K562 (cell line): ENCODE data around the gene TBC1D3B. TPM values are rescaled to one million over a fixed set of nuclear protein-coding genes. Genes with fewer than 3 reads are reported as not detected.

ENCODE experiments used
- ATAC-seq: fragments of 200-7000 bp; cut with Tn5 transposase; 3 replicates; pipeline ENCODE4 v1.9.1; 2020; ENCODE audit warnings: moderate library complexity
- BruUV-seq: library from RNA; stranded (reverse); fragments of 400-500 nt; replicated peaks from 2 replicates; lab custom pipeline; 2021; lab: Mats Ljungman, UMichigan
- CTCF ChIA-PET: fragments of 300-600 bp; formaldehyde crosslinking; extraction: SDS; loops from one replicate; lab custom pipeline; 2021; ENCODE audit warnings: low intra/inter-chr PET ratio; lab: Yijun Ruan, JAX
- POLR2A ChIA-PET: fragments of 300-600, 350-650 bp; sonication (Branson Sonifier 250); formaldehyde crosslinking; extraction: SDS; loops from one replicate; lab custom pipeline; 2021; ENCODE audit warnings: antibody characterized with exemption, inconsistent platforms; lab: Yijun Ruan, JAX
- DNase-seq, 4 experiments: peaks; one replicate each; pipeline versions ENCODE4 v3.0.0 to v3.0.0-alpha.2; 2011 to 2018; ENCODE audit warnings: low spot score in 3 of 4, mixed read lengths in 3 of 4; ENCODE audit errors: extremely low read depth in 1 of 4
- FAIRE-seq: peaks from 2 replicates; lab custom pipeline; 2011; peaks lifted over from hg19 to GRCh38; lab: Jason Lieb, UNC
- H2AFZ ChIP-seq: 2 replicates; pipeline ENCODE4 v1.6.0; 2011; ENCODE audit warnings: low read depth, low read length, control low read depth, inconsistent platforms
- H3K27ac ChIP-seq: fragments of 200-600 bp; 3 replicates; pipeline ENCODE4 v1.8.0; 2011; ENCODE audit warnings: low read depth, mild to moderate bottlenecking, control low read depth, inconsistent platforms, low read length, moderate library complexity, mixed read lengths; ENCODE audit errors: extremely low read depth
- H3K27me3 ChIP-seq, 2 experiments: fragments of 300-600 bp in 1 of 2; 2 replicates in 1 of 2; 3 replicates in 1 of 2; pipeline versions ENCODE4 v1.6.0 to v1.8.0; 2011; ENCODE audit warnings: inconsistent platforms in 2 of 2, low read length in 2 of 2, mild to moderate bottlenecking in 1 of 2, mixed read lengths in 1 of 2, moderate library complexity in 1 of 2; ENCODE audit not compliant: control insufficient read depth in 2 of 2, insufficient read depth in 2 of 2
- H3K36me3 ChIP-seq: fragments of 300-600 bp; 3 replicates; pipeline ENCODE4 v1.8.0; 2011; ENCODE audit warnings: mild to moderate bottlenecking, low read length, inconsistent platforms; ENCODE audit not compliant: control insufficient read depth, insufficient read depth
- H3K4me1 ChIP-seq, 2 experiments: fragments of 200-600 bp in 1 of 2; replicated peaks in 1 of 2; 2 replicates in 1 of 2; 3 replicates in 1 of 2; pipeline versions ENCODE4 v1.5.1 to v1.8.0; 2011; ENCODE audit warnings: inconsistent platforms in 2 of 2, low read length in 2 of 2, mild to moderate bottlenecking in 1 of 2, mixed read lengths in 1 of 2, moderate library complexity in 1 of 2; ENCODE audit not compliant: control insufficient read depth in 2 of 2, insufficient read depth in 2 of 2
- H3K4me2 ChIP-seq: 2 replicates; pipeline ENCODE4 v1.6.1; 2011; ENCODE audit warnings: low read length, control low read depth, inconsistent platforms, mixed read lengths; ENCODE audit not compliant: insufficient read depth
- H3K4me3 ChIP-seq: fragments of 200-600 bp; sonication (generic), shearing (Covaris generic); 2 replicates; pipeline ENCODE4 v1.5.1; 2016; ENCODE audit warnings: control low read depth, inconsistent platforms
- H3K79me2 ChIP-seq: fragments of 200-600 bp; 3 replicates; pipeline ENCODE4 v1.8.0; 2011; ENCODE audit warnings: low read length, inconsistent platforms; ENCODE audit not compliant: control insufficient read depth, insufficient read depth
- H3K9ac ChIP-seq, 2 experiments: 2 replicates each; pipeline versions ENCODE4 v1.6.0 to v1.6.1; 2011; ENCODE audit warnings: low read depth in 2 of 2, low read length in 2 of 2, control low read depth in 1 of 2, inconsistent platforms in 1 of 2, mild to moderate bottlenecking in 1 of 2, mixed read lengths in 1 of 2; ENCODE audit not compliant: insufficient read depth in 1 of 2
- H3K9me1 ChIP-seq: one replicate; pipeline ENCODE4 v1.6.0; 2011; ENCODE audit warnings: inconsistent platforms, mild to moderate bottlenecking, low read length, moderate library complexity; ENCODE audit not compliant: control insufficient read depth, insufficient read depth
- H3K9me3 ChIP-seq: replicated peaks from 2 replicates; pipeline ENCODE4 v1.5.1; 2011; ENCODE audit warnings: low read depth, low read length, inconsistent platforms; ENCODE audit not compliant: control insufficient read depth, insufficient read depth
- H4K20me1 ChIP-seq: replicated peaks from 2 replicates; pipeline ENCODE4 v1.6.1; 2011; ENCODE audit warnings: low read length, inconsistent platforms, mixed read lengths; ENCODE audit not compliant: control insufficient read depth, insufficient read depth
- CBX5 ChIP-seq: IDR thresholded peaks from 2 replicates; pipeline ENCODE4 v1.6.1; 2014; ENCODE audit warnings: low read depth, borderline replicate concordance
- CHCHD3 ChIP-seq: fragments of 250-450 bp; sonication (Bioruptor Pico); IDR thresholded peaks from 2 replicates; pipeline ENCODE4 v2.1.2; 2022; ENCODE audit warnings: mild to moderate bottlenecking
- ETV6 ChIP-seq, 3 experiments: fragments of 150-350 bp in 1 of 3; sonication (generic) in 1 of 3; formaldehyde crosslinking in 1 of 3; IDR thresholded peaks; 2 replicates each; pipeline versions ENCODE4 v1.6.1 to v1.8.0; 2014 to 2022; ENCODE audit warnings: borderline replicate concordance in 2 of 3, low read depth in 2 of 3, antibody characterized with exemption in 1 of 3, low read length in 1 of 3, mild to moderate bottlenecking in 1 of 3, missing genetic modification reagents in 1 of 3
- L3MBTL2 ChIP-seq: fragments of 450-650 bp; IDR thresholded peaks from 2 replicates; pipeline ENCODE4 v1.6.1; 2016; ENCODE audit warnings: mild to moderate bottlenecking, moderate library complexity
- MAFF ChIP-seq: IDR thresholded peaks from 2 replicates; pipeline ENCODE4 v1.6.1; 2012; ENCODE audit warnings: low read length, improper control_type of control experiment
- NR2C2 ChIP-seq, 2 experiments: fragments of 200-800 bp in 1 of 2; sonication (Bioruptor generic) in 1 of 2; sonication (generic) in 1 of 2; formaldehyde crosslinking in 1 of 2; IDR thresholded peaks; 2 replicates each; pipeline versions ENCODE4 v1.6.1 to v1.8.0; 2016 to 2022; ENCODE audit warnings: mild to moderate bottlenecking in 1 of 2, missing compliant biosample characterization in 1 of 2, missing genetic modification characterization in 1 of 2, missing genetic modification reagents in 1 of 2
- SMAD3 ChIP-seq: fragments of 450-650 bp; formaldehyde crosslinking; conservative IDR thresholded peaks from 2 replicates; pipeline ENCODE4 v1.4.0; 2020; ENCODE audit warnings: mild to moderate bottlenecking
- TRIM28 ChIP-seq: fragments of 450-650 bp; IDR thresholded peaks from 2 replicates; pipeline ENCODE4 v1.6.1; 2017
- ZC3H11A ChIP-seq: IDR thresholded peaks from 2 replicates; pipeline ENCODE4 v1.6.1; 2012; ENCODE audit warnings: low read depth, low read length, improper control_type of control experiment
- ZNF184 ChIP-seq: sonication (generic); formaldehyde crosslinking; IDR thresholded peaks from 2 replicates; pipeline ENCODE4 v1.5.0; 2020; ENCODE audit warnings: missing genetic modification reagents
- WGBS: fragments of 100-300 bp; shearing (Covaris generic); methylation state at CpG from one replicate; pipeline ENCODE4 v1.1.6; 2016; ENCODE audit warnings: low coverage, mixed read lengths; ENCODE audit not compliant: insufficient coverage; ENCODE audit errors: missing lambda C conversion rate; 5-methylcytosine and 5-hydroxymethylcytosine counted together
- in situ Hi-C: fragments of 300-500 bp; cut with MboI; formaldehyde crosslinking; loops from 4 replicates; pipeline ENCODE4 v1.15.0; 2018; ENCODE audit warnings: inconsistent platforms, mixed read lengths
- intact Hi-C: fragments of 100-400 bp; cut with micrococcal nuclease; formaldehyde crosslinking; loops from 2 replicates; pipeline ENCODE4 v1.14.2; 2022
- polyA plus RNA-seq, 8 experiments: library from polyadenylated mRNA; depleted of rRNA in 4 of 8; stranded (reverse) in 5 of 8; unstranded in 3 of 8; fragments of >200 nt; fragmentation: Nextera tagmentation in 2 of 8; fragmentation: Illumina TruSeq in 1 of 8; extraction: Ambion mirVana in 2 of 8; extraction: Trizol in 1 of 8; gene quantifications; 2 replicates each; pipeline versions ENCODE4 v1.2.1 to v1.2.3, GENCODE V29; 2011 to 2014; ENCODE audit warnings: inconsistent platforms in 1 of 8, missing spikeins in 1 of 8
- total RNA-seq, 7 experiments: library from RNA; depleted of rRNA in 6 of 7; stranded (reverse); fragments of >200 nt in 6 of 7; fragmentation: Illumina TruSeq in 2 of 7; extraction: Trizol in 2 of 7; gene quantifications; 2 replicates each; pipeline versions ENCODE4 v1.2.1 to v1.2.3, GENCODE V29; 2011 to 2021; ENCODE audit warnings: low replicate concordance in 1 of 7
- TF ChIP-seq, protein P1 (sequence below): sonication (generic); formaldehyde crosslinking; IDR thresholded peaks from 2 replicates; pipeline ENCODE4 v1.9.0; 2022; ENCODE audit warnings: mild to moderate bottlenecking, missing genetic modification reagents
- TF ChIP-seq, protein P2 (sequence below): fragments of 150-350 bp; IDR thresholded peaks from 2 replicates; pipeline ENCODE4 v1.6.1; 2014; ENCODE audit warnings: low read depth, mild to moderate bottlenecking, low read length, borderline replicate concordance
- TF ChIP-seq, protein P3 (sequence below): IDR thresholded peaks from 2 replicates; pipeline ENCODE4 v1.6.1; 2012; ENCODE audit warnings: low read depth, low read length, improper control_type of control experiment, borderline replicate concordance

TBC1D3B gene
- total and polyA plus RNA-seq, 9 of the 15 experiments (the other 6 are each of a cell fraction or from before 2014, with no cell fraction given): 0.29 to 0.60 TPM; not detected in 7

DNA sequence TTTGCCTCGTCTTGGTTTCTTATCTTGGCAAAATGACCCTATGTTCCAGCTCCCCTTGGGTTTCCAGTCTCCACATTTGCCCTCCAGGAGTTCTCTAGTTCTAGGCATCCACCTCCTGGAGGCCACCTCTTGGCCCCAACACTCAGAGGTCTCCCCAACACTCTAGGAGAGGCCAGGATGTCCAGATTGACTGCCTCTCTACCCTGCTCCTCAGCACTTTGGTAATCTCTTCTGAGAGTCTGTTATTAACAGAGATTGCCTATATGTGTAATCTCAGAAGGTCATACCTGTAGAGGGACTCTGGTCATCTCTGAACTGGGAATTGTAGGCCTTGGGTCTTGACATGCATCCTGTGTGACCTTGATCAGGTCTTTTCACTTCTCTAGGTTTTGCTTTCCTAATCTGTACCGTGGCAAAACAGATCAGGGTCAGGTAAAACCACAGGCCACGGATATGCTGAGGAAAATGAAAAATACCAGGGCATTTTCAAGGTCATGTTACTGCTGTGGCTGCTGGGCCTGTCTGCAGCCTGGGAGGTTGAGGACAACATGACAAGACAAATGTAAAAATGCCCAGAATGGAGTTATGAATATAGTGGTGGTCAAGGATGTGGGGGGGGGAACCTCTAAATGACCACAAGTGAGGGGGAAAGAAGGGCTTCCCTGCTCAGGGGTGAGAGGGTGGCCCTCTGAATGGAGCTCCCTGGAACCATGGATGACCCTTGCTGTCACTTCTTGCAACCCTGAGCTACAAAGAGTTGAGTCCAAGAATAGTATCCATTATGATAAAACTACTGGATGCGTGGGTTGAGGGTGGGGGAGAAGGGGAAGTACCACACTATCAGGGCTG, 29.4 kb upstream of the TBC1D3B start (continued):
- TF ChIP-seq ZC3H11A (no peak), ZNF184 (CRISPR knock-in tag) (no peak)
- TF ChIP-seq, all 486 proteins: peak for 1

DNA sequence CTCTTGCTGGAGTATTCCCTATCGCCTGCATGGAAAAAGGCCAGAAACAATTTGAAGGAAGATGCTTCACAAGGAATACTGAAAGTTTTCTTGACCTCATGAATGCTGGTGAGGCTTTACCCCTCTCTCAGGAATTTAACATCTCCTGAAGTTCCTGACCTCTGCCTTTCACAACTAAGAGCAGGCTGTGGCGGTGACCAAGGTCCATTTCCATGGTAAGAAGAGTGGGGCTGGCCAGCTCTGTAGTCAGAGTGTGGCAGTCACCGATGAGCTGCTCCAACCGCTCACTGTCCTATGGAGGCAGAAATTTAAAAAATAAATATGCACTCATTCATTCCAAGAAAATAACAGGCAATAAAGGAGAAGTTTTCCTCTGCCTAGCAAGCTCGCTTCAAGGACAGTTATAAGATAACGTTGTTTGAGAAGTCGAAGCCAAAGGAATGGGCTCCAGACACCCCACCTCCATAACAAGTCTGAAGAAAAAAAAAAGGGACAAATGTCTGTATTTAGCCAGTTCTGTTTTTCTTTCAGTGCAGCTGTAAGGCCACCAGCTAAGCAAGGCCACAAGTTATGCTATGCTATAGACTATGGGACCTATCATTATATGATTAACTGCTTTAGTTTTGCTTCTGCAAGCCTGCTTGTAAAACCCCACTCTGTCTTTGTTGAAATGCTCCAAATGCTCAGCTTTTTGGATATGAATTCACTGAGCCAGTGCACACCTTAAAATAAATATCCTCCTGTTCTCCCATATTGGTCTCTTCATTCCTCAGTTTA, 28.5 kb upstream of the TBC1D3B start:
- Histone ChIP-seq H4K20me1 (no peaks in the 10 kb centered on the region), H3K4me2 (no peak overlapping the region), H3K36me3 (no peaks in the 10 kb centered on the region), H3K79me2 (no peaks in the 10 kb centered on the region), H3K9me1 (no peaks in the 10 kb centered on the region), H3K9ac (no peak overlapping the region), H3K9me3 (no peaks in the 10 kb centered on the region), H3K4me3 (no peak overlapping the region), H3K27me3 (peaks cover 0 to 6% of the 10 kb centered on the region in 2 experiments; a peak in 2 of 5 replicates), H3K27ac (no peak overlapping the region), H2AFZ (no peak overlapping the region), H3K4me1 (no peaks in the 10 kb centered on the region; a peak in 1 of 5 replicates)
- intact Hi-C loops: no loop called here
- FAIRE-seq (no peak), DNase-seq (no peak), ATAC-seq (no peak)
- in situ Hi-C loops: loop anchor here (25.0 kb wide), 2 partner anchors 157 to 1957 kb away; no protein-coding TSS in a partner anchor
- WGBS: 13% methylated on average over 7 of the region's 7 CpGs
- ChIA-PET CTCF (no interaction called here), POLR2A (no interaction called here)
- BruUV-seq: no TSS peak
- TF ChIP-seq SMAD3 (CRISPR knock-in tag) (no peak), TRIM28 (no peak), NR2C2 (CRISPR knock-in tag; IDR thresholded peaks at IDR 0.05) (no peak), NR2C2 (tag; IDR thresholded peaks at IDR 0.05) (no peak), CBX5 (no peak), L3MBTL2 (no peak), CHCHD3 (CRISPR knock-in tag) (no peak), ETV6 (IDR thresholded peaks at IDR 0.05; ENCODE audit: borderline replicate concordance in 1 of 2, low read depth in 2 of 2, low read length in 1 of 2) (no peak), ETV6 (CRISPR knock-in tag; IDR thresholded peaks at IDR 0.05; ENCODE audit: borderline replicate concordance) (no peak), MAFF (no peak)
- TF ChIP-seq, protein P1, sequence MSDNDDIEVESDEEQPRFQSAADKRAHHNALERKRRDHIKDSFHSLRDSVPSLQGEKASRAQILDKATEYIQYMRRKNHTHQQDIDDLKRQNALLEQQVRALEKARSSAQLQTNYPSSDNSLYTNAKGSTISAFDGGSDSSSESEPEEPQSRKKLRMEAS (CRISPR knock-in tag): no peak
- TF ChIP-seq, protein P2, sequence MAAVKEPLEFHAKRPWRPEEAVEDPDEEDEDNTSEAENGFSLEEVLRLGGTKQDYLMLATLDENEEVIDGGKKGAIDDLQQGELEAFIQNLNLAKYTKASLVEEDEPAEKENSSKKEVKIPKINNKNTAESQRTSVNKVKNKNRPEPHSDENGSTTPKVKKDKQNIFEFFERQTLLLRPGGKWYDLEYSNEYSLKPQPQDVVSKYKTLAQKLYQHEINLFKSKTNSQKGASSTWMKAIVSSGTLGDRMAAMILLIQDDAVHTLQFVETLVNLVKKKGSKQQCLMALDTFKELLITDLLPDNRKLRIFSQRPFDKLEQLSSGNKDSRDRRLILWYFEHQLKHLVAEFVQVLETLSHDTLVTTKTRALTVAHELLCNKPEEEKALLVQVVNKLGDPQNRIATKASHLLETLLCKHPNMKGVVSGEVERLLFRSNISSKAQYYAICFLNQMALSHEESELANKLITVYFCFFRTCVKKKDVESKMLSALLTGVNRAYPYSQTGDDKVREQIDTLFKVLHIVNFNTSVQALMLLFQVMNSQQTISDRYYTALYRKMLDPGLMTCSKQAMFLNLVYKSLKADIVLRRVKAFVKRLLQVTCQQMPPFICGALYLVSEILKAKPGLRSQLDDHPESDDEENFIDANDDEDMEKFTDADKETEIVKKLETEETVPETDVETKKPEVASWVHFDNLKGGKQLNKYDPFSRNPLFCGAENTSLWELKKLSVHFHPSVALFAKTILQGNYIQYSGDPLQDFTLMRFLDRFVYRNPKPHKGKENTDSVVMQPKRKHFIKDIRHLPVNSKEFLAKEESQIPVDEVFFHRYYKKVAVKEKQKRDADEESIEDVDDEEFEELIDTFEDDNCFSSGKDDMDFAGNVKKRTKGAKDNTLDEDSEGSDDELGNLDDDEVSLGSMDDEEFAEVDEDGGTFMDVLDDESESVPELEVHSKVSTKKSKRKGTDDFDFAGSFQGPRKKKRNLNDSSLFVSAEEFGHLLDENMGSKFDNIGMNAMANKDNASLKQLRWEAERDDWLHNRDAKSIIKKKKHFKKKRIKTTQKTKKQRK: no peak
- TF ChIP-seq, protein P3, sequence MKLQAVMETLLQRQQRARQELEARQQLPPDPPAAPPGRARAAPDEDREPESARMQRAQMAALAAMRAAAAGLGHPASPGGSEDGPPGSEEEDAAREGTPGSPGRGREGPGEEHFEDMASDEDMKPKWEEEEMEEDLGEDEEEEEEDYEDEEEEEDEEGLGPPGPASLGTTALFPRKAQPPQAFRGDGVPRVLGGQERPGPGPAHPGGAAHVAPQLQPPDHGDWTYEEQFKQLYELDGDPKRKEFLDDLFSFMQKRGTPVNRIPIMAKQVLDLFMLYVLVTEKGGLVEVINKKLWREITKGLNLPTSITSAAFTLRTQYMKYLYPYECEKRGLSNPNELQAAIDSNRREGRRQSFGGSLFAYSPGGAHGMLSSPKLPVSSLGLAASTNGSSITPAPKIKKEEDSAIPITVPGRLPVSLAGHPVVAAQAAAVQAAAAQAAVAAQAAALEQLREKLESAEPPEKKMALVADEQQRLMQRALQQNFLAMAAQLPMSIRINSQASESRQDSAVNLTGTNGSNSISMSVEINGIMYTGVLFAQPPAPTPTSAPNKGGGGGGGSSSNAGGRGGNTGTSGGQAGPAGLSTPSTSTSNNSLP: no peak
